Measurements from ENCODE around the gene MIAT.

The MIAT gene

DNA sequence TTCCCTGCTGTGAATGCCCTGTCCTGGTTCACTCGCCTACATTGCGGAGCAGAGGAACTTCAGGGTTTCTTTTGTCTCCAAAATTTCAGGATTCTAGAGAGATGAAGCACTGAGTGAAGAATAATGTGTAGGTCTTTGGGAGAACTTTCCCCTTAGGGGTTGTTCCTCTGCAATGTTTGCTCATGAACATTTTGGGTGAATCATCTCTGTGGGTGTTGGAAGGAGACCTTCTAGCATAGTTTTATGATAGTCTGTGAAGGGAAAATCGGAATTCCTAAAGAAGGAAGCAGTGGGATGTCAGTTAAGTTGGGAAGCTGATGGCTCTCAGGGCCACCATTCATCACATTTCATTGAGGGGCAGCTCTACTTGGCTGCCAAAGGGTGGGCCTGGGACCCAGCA lies 64.8 kb downstream of the MIAT start:
- TF ChIP-seq HDGF (IDR thresholded peaks at IDR 0.05; ENCODE audit: borderline replicate concordance), result no peak
- no peak for TF ChIP-seq ARNT (IDR thresholded peaks at IDR 0.05)
- no peak for TF ChIP-seq SP1 (IDR thresholded peaks at IDR 0.05)
- no peak for TF ChIP-seq FOXK2 (IDR thresholded peaks at IDR 0.05)
- no peak for DNase-seq (ENCODE audit: extremely low spot score)
- POLR2A ChIA-PET, result no interaction called here
- CTCF ChIA-PET, result no interaction called here

DNA sequence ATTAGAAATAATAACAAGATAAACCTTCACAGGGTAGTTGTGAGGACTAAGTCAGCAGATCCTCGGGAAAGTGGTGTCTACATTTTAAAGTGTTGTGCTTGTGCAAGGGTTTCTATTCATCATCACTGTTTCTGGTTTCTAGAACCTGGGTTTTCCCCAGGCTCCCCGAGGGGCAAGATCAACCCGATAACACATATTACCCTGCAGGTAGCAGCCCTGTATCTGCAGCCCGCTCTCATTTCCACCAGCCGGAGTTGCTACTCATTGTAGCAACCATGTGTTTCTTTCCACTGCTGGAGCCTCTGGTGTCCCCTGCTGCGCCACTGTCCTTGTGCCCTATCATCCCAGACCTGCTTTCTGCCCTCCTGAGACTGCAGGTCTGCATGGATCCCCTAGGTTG lies 67.0 kb downstream of the MIAT start:
- CTCF ChIA-PET, result no interaction called here
- POLR2A ChIA-PET, result no interaction called here
- DNase-seq (ENCODE audit: extremely low spot score), result no peak
- TF ChIP-seq BHLHE40 (IDR thresholded peaks at IDR 0.05; ENCODE audit: borderline replicate concordance) (no peak), L3MBTL2 (conservative IDR thresholded peaks at IDR 0.05) (no peak), HDGF (IDR thresholded peaks at IDR 0.05; ENCODE audit: borderline replicate concordance) (no peak), CTBP1 (IDR thresholded peaks at IDR 0.05; ENCODE audit: borderline replicate concordance) (no peak), NFRKB (IDR thresholded peaks at IDR 0.05) (no peak), LEF1 (IDR thresholded peaks at IDR 0.05; ENCODE audit: borderline replicate concordance) (no peak), SP1 (IDR thresholded peaks at IDR 0.05) (no peak), ARNT (IDR thresholded peaks at IDR 0.05) (no peak), FOXA1 (IDR thresholded peaks at IDR 0.05) (no peak), ZNF384 (IDR thresholded peaks at IDR 0.05) (no peak), FOXM1 (IDR thresholded peaks at IDR 0.05; ENCODE audit: borderline replicate concordance) (no peak), TARDBP (IDR thresholded peaks at IDR 0.05) (no peak), FOXK2 (IDR thresholded peaks at IDR 0.05) (no peak), ELF4 (IDR thresholded peaks at IDR 0.05) (no peak), SUZ12 (IDR thresholded peaks at IDR 0.05) (no peak)
- TF ChIP-seq, protein P1, sequence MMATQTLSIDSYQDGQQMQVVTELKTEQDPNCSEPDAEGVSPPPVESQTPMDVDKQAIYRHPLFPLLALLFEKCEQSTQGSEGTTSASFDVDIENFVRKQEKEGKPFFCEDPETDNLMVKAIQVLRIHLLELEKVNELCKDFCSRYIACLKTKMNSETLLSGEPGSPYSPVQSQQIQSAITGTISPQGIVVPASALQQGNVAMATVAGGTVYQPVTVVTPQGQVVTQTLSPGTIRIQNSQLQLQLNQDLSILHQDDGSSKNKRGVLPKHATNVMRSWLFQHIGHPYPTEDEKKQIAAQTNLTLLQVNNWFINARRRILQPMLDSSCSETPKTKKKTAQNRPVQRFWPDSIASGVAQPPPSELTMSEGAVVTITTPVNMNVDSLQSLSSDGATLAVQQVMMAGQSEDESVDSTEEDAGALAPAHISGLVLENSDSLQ (IDR thresholded peaks at IDR 0.05), result no peak

DNA sequence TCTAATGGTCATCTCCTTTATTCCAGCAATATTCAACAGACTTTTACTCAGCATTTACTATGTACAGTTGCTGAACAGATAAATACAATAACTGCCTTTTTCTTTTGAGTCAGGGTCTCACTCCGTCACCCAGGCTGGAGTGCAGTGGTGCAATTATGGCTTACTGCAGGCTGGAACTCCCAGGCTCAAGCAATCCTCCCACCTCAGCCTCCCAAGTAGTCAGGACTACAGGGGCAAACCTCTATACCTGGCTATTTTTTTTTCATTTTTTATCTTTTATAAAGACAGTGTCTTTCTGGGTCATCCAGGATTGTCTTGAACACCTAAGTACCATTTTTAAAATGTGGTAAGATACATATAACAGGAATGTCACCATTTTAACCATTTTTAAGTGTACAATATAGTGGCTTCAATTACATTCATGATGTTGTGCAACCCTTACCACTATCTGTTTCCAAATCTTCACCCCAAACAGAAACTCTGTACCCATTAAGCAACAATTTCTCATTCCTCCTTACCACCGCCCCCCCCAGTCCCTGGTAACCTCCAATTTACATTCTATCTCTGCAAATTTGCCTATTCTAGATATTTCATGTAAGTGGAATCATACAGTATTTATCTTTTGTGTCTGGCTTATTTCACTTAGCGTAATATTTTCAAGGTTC lies 67.8 kb downstream of the MIAT start:
- CTCF ChIA-PET, result no interaction called here
- TF ChIP-seq TARDBP (IDR thresholded peaks at IDR 0.05) (no peak), NFRKB (IDR thresholded peaks at IDR 0.05) (no peak), SUZ12 (IDR thresholded peaks at IDR 0.05) (no peak), FOXM1 (IDR thresholded peaks at IDR 0.05; ENCODE audit: borderline replicate concordance) (no peak), FOXA1 (IDR thresholded peaks at IDR 0.05) (no peak), BHLHE40 (IDR thresholded peaks at IDR 0.05; ENCODE audit: borderline replicate concordance) (no peak)
- DNase-seq (ENCODE audit: extremely low spot score), result no peak
- POLR2A ChIA-PET, result no interaction called here

Measured in HEK293T (cell line).